ENCODE results near the gene MLLT3. TPM values are rescaled to one million over a fixed set of nuclear protein-coding genes. Genes with fewer than 3 reads are reported as not detected.

The MLLT3 gene
- total and polyA plus RNA-seq, 2 of the 8 experiments (the other 6 are each of a cell fraction or from before 2014, with no cell fraction given) = 5.9 to 9.6 TPM

- TF ChIP-seq RNF2 (IDR thresholded peaks at IDR 0.05; ENCODE audit: borderline replicate concordance, low read depth, low read length, missing control alignments, poor library complexity, severe bottlenecking) (no peak), POLR2A (IDR thresholded peaks at IDR 0.05; ENCODE audit: control extremely low read depth in 1 of 2, low read depth in 2 of 2, low read length in 2 of 2) (no peak), CEBPB (IDR thresholded peaks at IDR 0.05; ENCODE audit: low read depth, low read length) (no peak)
Measured at GRCh38 chr9:20650313-20650712, 28.0 kb upstream of the MLLT3 start (continued).

All from H1 (cell line).